GM12873 (cell line): ENCODE results near the gene OR8H1.

Experiments used
- TF ChIP-seq, protein P1 (sequence below): IDR thresholded peaks from 2 replicates; pipeline ENCODE4 v1.5.1; 2012; ENCODE audit warnings: low read depth, mild to moderate bottlenecking, moderate library complexity, low read length, control low read depth; ENCODE audit not compliant: insufficient read depth; ENCODE audit errors: missing control alignments

OR8H1 gene, protein sequence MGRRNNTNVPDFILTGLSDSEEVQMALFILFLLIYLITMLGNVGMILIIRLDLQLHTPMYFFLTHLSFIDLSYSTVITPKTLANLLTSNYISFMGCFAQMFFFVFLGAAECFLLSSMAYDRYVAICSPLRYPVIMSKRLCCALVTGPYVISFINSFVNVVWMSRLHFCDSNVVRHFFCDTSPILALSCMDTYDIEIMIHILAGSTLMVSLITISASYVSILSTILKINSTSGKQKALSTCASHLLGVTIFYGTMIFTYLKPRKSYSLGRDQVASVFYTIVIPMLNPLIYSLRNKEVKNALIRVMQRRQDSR

GRCh38 chr11:56292154-56292553, at the start of gene OR8H1:
OR8H1 (minus strand) TSS chr11:56292254; CDS start chr11:56291062, 1,192 bp downstream.
- TF ChIP-seq, protein P1, sequence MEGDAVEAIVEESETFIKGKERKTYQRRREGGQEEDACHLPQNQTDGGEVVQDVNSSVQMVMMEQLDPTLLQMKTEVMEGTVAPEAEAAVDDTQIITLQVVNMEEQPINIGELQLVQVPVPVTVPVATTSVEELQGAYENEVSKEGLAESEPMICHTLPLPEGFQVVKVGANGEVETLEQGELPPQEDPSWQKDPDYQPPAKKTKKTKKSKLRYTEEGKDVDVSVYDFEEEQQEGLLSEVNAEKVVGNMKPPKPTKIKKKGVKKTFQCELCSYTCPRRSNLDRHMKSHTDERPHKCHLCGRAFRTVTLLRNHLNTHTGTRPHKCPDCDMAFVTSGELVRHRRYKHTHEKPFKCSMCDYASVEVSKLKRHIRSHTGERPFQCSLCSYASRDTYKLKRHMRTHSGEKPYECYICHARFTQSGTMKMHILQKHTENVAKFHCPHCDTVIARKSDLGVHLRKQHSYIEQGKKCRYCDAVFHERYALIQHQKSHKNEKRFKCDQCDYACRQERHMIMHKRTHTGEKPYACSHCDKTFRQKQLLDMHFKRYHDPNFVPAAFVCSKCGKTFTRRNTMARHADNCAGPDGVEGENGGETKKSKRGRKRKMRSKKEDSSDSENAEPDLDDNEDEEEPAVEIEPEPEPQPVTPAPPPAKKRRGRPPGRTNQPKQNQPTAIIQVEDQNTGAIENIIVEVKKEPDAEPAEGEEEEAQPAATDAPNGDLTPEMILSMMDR: no peak

DNA sequence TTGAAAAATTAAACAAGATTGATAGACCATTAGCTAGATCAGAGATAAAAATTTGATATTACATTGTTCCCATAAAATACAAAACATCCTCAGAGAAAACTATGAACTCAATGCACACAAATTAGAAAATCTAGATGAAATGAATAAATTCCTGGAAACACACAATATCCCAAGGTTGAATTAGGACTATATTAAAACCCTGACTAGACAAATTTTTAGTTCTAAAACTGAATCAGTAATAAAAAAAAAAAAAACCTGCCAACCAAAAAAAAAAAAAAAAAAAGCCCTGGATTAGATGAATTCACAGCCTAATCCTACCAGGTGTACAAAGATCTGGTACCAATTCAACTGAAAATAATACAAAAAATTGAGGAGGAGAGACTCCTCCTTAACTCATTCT, 48.2 kb upstream of the OR8H1 start:
- TF ChIP-seq, protein P1: no peak

DNA sequence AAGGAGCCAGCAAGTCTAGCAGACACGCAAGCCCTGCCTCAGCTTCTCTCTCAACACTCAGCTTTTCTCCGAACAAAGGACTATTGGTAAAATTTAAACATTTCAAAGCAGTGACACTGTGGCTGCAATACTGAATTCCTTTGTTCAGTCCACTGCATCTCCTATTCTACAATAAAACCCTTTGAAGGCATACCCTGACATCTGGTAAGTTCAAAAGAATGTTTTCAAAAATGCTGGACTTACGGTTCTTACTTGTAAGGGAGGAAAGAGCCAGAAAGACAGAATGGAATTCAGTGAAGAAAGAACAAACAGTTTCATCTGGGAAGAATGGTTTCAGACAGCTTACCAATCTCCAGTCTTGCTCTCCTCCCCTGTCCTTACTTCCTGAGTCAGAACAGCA, 41.1 kb upstream of the OR8H1 start:
- TF ChIP-seq, protein P1: no peak

- TF ChIP-seq, protein P1: no peak
These were observed 39.9 kb upstream of the OR8H1 start for GRCh38 chr11:56331861-56332491.

GRCh38 chr11:56314844-56315243, 22.8 kb upstream of the OR8H1 start, which contains the start of gene OR8K3:
OR8K3 (plus strand) TSS chr11:56315144; CDS start chr11:56318307, 3,163 bp downstream.
- TF ChIP-seq, protein P1: no peak

DNA sequence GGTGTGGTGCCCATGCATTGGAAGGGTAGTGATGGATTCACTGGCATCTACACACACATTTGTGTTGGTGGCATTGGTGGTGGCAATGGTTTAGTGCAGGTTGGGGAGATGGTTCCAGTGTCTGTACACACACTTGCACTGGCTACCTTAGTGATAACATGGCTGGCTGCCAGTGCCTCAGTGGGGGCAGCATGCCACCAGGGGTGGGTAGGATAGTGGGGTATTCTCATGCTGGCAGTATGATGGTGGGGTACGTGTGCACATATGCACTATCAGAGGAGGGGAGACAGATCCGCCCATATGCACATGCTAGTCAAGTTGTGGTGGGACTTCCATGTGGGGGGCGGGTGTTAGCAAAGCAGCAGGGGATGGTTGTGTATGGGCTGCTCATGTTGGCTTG, 15.8 kb upstream of the OR8H1 start:
- TF ChIP-seq, protein P1: no peak

DNA sequence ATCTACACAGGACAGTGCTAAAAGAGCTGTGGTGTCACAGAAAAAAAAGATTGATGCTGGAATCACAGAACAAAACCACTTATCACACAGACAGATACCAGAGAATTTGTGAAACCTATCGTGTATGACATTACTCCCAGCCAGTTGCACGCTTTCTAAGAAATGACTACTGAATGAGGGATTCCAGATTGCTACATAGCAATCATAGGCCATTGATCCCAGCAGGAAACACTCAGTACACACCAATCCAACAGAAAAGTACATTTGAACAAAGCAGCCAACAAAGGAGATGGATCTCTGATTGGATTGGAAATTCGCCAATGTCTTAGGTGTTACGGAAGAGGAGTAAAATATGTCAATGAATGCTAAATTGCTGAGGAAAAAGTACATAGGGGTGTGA, 4.8 kb upstream of the OR8H1 start:
- TF ChIP-seq, protein P1: no peak
